Measurements from ENCODE around the gene OLFM1. TPM values are rescaled to one million over a fixed set of nuclear protein-coding genes. Genes with fewer than 3 reads are reported as not detected.
"Not testable (repeated sequence)": the region's sequence is repeated elsewhere in the genome, so short reads cannot be mapped to it uniquely, and the experiment has no call there.

The OLFM1 gene
- total RNA-seq, 6 experiments from 2014 or later = 0.07 to 0.15 TPM; not detected in 4

DNA sequence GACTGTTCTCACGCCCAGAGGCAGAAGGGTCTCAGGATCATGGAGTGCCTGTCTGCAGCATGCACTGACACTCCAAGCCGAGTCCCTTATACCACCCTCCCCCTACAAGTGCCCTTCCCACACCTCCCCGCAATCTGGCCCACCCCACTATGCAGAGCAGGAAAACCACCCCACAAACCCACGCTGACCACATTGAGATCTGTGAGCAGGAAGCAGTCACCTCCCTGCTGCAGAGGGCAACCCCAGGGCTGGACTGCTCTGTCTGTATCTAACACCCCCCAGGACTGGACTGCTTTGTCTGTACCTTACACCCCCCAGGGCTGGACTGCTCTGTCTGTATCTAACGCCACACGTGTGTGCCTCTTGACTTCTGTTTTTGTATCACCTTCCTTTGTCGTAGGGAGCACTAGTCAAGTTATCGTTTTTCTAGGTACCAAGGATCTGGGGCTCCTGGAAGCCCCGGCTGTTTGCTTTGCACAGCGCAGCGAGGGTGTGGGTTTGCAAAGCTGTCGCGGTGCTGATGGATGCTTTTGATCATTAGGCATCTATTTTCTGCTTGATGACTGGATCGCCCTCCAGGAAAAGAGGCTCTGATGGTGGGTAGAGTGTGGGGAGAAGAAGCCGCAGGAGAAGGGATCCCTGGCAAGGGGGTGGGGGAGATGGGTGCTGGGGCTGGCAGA is 21.5 kb downstream of the OLFM1 start:
- H3K27me3 Mint-ChIP-seq (ENCODE audit: insufficient read depth) = peaks cover 31% of the 10 kb centered on the region
- DNase-seq = no peak
- H3K4me1 Mint-ChIP-seq (ENCODE audit: low read depth) = no peaks in the 10 kb centered on the region
- H3K4me3 Mint-ChIP-seq = no peak overlapping the region
- TF ChIP-seq, protein P1, sequence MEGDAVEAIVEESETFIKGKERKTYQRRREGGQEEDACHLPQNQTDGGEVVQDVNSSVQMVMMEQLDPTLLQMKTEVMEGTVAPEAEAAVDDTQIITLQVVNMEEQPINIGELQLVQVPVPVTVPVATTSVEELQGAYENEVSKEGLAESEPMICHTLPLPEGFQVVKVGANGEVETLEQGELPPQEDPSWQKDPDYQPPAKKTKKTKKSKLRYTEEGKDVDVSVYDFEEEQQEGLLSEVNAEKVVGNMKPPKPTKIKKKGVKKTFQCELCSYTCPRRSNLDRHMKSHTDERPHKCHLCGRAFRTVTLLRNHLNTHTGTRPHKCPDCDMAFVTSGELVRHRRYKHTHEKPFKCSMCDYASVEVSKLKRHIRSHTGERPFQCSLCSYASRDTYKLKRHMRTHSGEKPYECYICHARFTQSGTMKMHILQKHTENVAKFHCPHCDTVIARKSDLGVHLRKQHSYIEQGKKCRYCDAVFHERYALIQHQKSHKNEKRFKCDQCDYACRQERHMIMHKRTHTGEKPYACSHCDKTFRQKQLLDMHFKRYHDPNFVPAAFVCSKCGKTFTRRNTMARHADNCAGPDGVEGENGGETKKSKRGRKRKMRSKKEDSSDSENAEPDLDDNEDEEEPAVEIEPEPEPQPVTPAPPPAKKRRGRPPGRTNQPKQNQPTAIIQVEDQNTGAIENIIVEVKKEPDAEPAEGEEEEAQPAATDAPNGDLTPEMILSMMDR (IDR thresholded peaks at IDR 0.05) = no peak
- peaks cover 5% of the 10 kb centered on the region; the same call in 1 of the 2 replicates for H3K9me3 Mint-ChIP-seq
- H3K36me3 Mint-ChIP-seq (ENCODE audit: low read depth) = no peaks in the 10 kb centered on the region
- no peak overlapping the region for H3K27ac Mint-ChIP-seq

GRCh38 chr9:135109650-135110049 is 22.2 kb downstream of the OLFM1 start:
- Mint-ChIP-seq H3K36me3 (ENCODE audit: low read depth) (no peaks in the 10 kb centered on the region), H3K9me3 (peaks cover 5% of the 10 kb centered on the region; the same call in 1 of the 2 replicates), H3K4me1 (ENCODE audit: low read depth) (no peaks in the 10 kb centered on the region), H3K27ac (no peak overlapping the region), H3K4me3 (no peak overlapping the region), H3K27me3 (ENCODE audit: insufficient read depth) (peaks cover 31% of the 10 kb centered on the region)
- no peak for DNase-seq
- TF ChIP-seq, protein P1 (IDR thresholded peaks at IDR 0.05) = no peak

- DNase-seq = no peak
- TF ChIP-seq, protein P1 (IDR thresholded peaks at IDR 0.05) = no peak
- no peak overlapping the region for H3K27ac Mint-ChIP-seq
- no peaks in the 10 kb centered on the region for H3K36me3 Mint-ChIP-seq (ENCODE audit: low read depth)
- peaks cover 29% of the 10 kb centered on the region for H3K27me3 Mint-ChIP-seq (ENCODE audit: insufficient read depth)
- H3K4me3 Mint-ChIP-seq = no peak overlapping the region
- no peaks in the 10 kb centered on the region for H3K4me1 Mint-ChIP-seq (ENCODE audit: low read depth)
- H3K9me3 Mint-ChIP-seq = peaks cover 5% of the 10 kb centered on the region; the same call in 1 of the 2 replicates
Measured at GRCh38 chr9:135110416-135110815, 22.9 kb downstream of the OLFM1 start.

- H3K9me3 Mint-ChIP-seq; H3K36me3 Mint-ChIP-seq (ENCODE audit: low read depth); H3K4me3 Mint-ChIP-seq; DNase-seq; H3K27ac Mint-ChIP-seq; H3K4me1 Mint-ChIP-seq (ENCODE audit: low read depth): not testable (repeated sequence)
- peaks cover 37% of the 10 kb centered on the region for H3K27me3 Mint-ChIP-seq (ENCODE audit: insufficient read depth)
Measured at GRCh38 chr9:135111600-135111999, 24.1 kb downstream of the OLFM1 start.

DNA sequence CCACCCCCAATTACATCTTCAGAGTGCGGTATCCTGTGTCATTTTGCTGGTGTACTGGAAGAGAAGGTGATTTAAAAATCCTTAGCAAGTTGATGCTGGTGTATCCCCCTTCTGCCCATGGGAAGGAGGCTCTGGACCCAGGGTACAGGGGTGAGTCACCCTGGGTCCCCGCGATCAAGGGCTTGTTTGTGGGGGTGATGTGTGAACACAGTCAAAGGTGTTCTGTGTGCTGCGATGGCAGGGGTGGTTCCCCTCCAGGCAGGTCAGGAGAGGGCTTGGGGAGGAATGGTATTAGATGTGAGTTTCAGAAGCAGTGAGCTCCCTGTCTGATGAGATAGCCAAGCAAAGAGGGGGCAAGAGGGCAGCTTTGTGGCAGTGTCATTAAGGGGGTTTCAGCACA is 28.9 kb downstream of the OLFM1 start:
- Mint-ChIP-seq H3K9me3 (peaks cover 41% of the 10 kb centered on the region), H3K27ac (no peak overlapping the region)

DNA sequence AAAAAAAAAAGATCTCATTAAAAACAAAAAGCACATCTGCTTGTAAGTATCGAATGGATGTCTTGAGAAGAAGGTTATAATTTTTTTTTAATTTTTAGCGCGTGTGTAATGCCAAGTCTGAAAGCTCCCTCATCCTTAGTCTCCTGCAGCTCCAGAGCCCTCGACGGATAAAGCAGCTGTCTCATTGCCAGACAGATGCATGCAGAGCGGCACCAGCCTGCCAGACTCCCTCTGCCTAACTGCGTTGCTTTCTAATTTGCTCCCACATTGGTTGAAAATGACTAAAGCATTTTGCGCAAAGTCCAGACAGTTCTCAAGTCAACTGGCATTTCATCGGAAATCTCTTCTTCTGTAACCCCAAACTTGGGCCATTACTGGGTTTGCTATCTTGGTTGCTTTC is 29.4 kb downstream of the OLFM1 start:
- TF ChIP-seq, protein P1 (IDR thresholded peaks at IDR 0.05) = no peak
- Mint-ChIP-seq H3K4me1 (ENCODE audit: low read depth) (no peaks in the 10 kb centered on the region), H3K27ac (no peak overlapping the region), H3K4me3 (no peak overlapping the region), H3K27me3 (ENCODE audit: insufficient read depth) (peaks cover 13% of the 10 kb centered on the region), H3K36me3 (ENCODE audit: low read depth) (peaks cover 29% of the 10 kb centered on the region), H3K9me3 (peaks cover 39% of the 10 kb centered on the region)
- no peak for DNase-seq

More for the DNA sequence above, 28.9 kb downstream of the OLFM1 start:
- no peak for DNase-seq
- Mint-ChIP-seq H3K4me3 (no peak overlapping the region), H3K4me1 (ENCODE audit: low read depth) (no peaks in the 10 kb centered on the region), H3K27me3 (ENCODE audit: insufficient read depth) (peaks cover 13% of the 10 kb centered on the region), H3K36me3 (ENCODE audit: low read depth) (peaks cover 29% of the 10 kb centered on the region)
- TF ChIP-seq, protein P1 (IDR thresholded peaks at IDR 0.05) = no peak

Data from HFFc6 (cell line).